IMR-90 (cell line): ENCODE measurements around the gene SPTBN5. TPM values are rescaled to one million over a fixed set of nuclear protein-coding genes. Genes with fewer than 3 reads are reported as not detected.

Source experiments
- ATAC-seq: fragments of 200-7000 bp; cut with Tn5 transposase; 2 replicates; pipeline ENCODE4 v1.9.1; 2020; ENCODE audit warnings: low read depth, mild to moderate bottlenecking, moderate library complexity
- BruUV-seq: library from RNA; stranded (reverse); fragments of 400-500 nt; replicated peaks from 2 replicates; lab custom pipeline; 2021; lab: Mats Ljungman, UMichigan
- CTCF ChIA-PET: fragments of 300-600 bp; formaldehyde crosslinking; extraction: SDS; loops from one replicate; lab custom pipeline; 2021; ENCODE audit warnings: antibody characterized with exemption; lab: Yijun Ruan, JAX
- POLR2A ChIA-PET: fragments of 300-600 bp; sonication (Branson Sonifier 250); formaldehyde crosslinking; loops from one replicate; lab custom pipeline; 2022; ENCODE audit warnings: antibody characterized with exemption; ENCODE audit not compliant: unreplicated experiment; lab: Charles Lee
- DNase-seq: peaks from one replicate; pipeline ENCODE4 v3.0.0; 2013
- H2AFZ ChIP-seq: replicated peaks from 2 replicates; pipeline ENCODE3; 2013; ENCODE audit warnings: low read length, mild to moderate bottlenecking; ENCODE audit not compliant: poor library complexity
- H2AK5ac ChIP-seq: 2 replicates; pipeline ENCODE4 v1.6.1; 2013; ENCODE audit warnings: low read depth, low read length, inconsistent platforms
- H2AK9ac ChIP-seq: replicated peaks from 2 replicates; pipeline ENCODE3; 2013; ENCODE audit warnings: mild to moderate bottlenecking, low read depth, low read length, moderate library complexity; ENCODE audit not compliant: poor library complexity
- H2BK120ac ChIP-seq: 2 replicates; pipeline ENCODE4 v1.6.1; 2013; ENCODE audit warnings: low read depth, low read length, inconsistent platforms
- H2BK15ac ChIP-seq: 3 replicates; pipeline ENCODE4 v1.6.1; 2013; ENCODE audit warnings: low read depth, low read length, inconsistent platforms
- H2BK20ac ChIP-seq: 2 replicates; pipeline ENCODE4 v1.6.1; 2013; ENCODE audit warnings: low read depth, mild to moderate bottlenecking, inconsistent platforms, low read length, moderate library complexity
- H2BK5ac ChIP-seq: 2 replicates; pipeline ENCODE4 v1.6.1; 2013; ENCODE audit warnings: mild to moderate bottlenecking, low read depth, low read length, inconsistent platforms; ENCODE audit not compliant: poor library complexity, severe bottlenecking
- H3K14ac ChIP-seq: replicated peaks from 2 replicates; pipeline ENCODE4 v1.6.1; 2013; ENCODE audit warnings: low read depth, low read length, inconsistent platforms
- H3K18ac ChIP-seq: 2 replicates; pipeline ENCODE4 v1.6.1; 2013; ENCODE audit warnings: low read depth, low read length, control low read depth
- H3K23ac ChIP-seq: 2 replicates; pipeline ENCODE4 v1.6.1; 2013; ENCODE audit warnings: low read depth, low read length, inconsistent platforms
- H3K27ac ChIP-seq: 2 replicates; pipeline ENCODE4 v1.5.1; 2013; ENCODE audit warnings: mild to moderate bottlenecking, control low read depth, low read length; ENCODE audit not compliant: insufficient read depth
- H3K27me3 ChIP-seq: 2 replicates; pipeline ENCODE4 v1.6.1; 2013; ENCODE audit warnings: low read length; ENCODE audit not compliant: control insufficient read depth, insufficient read depth
- H3K36me3 ChIP-seq: 2 replicates; pipeline ENCODE4 v1.6.1; 2013; ENCODE audit warnings: low read length, mixed read lengths; ENCODE audit not compliant: control insufficient read depth, insufficient read depth
- H3K4ac ChIP-seq: 2 replicates; pipeline ENCODE4 v1.6.1; 2013; ENCODE audit warnings: low read depth, low read length, inconsistent platforms
- H3K4me1 ChIP-seq: 2 replicates; pipeline ENCODE4 v1.6.1; 2013; ENCODE audit warnings: low read length, mixed read lengths; ENCODE audit not compliant: control insufficient read depth, insufficient read depth
- H3K4me2 ChIP-seq: 2 replicates; pipeline ENCODE4 v1.6.1; 2013; ENCODE audit warnings: low read depth, mild to moderate bottlenecking, control low read depth, low read length, moderate library complexity
- H3K4me3 ChIP-seq: 2 replicates; pipeline ENCODE4 v1.5.1; 2013; ENCODE audit warnings: low read depth, mild to moderate bottlenecking, control low read depth, low read length, moderate library complexity; ENCODE audit not compliant: insufficient read depth
- H3K56ac ChIP-seq: 2 replicates; pipeline ENCODE4 v1.6.1; 2013; ENCODE audit warnings: low read length, inconsistent platforms; ENCODE audit not compliant: insufficient read depth; ENCODE audit errors: extremely low read depth
- H3K79me1 ChIP-seq, 2 experiments: 2 replicates each; pipeline ENCODE4 v1.6.1; 2013; ENCODE audit warnings: low read length in 2 of 2, inconsistent platforms in 1 of 2, low read depth in 1 of 2
- H3K9ac ChIP-seq: 2 replicates; pipeline ENCODE4 v1.6.1; 2013; ENCODE audit warnings: low read depth, low read length, control low read depth
- H3K9me1 ChIP-seq: 2 replicates; pipeline ENCODE4 v1.6.1; 2013; ENCODE audit warnings: low read length, inconsistent platforms; ENCODE audit not compliant: insufficient read depth
- H3K9me3 ChIP-seq: 2 replicates; pipeline ENCODE4 v1.6.1; 2013; ENCODE audit warnings: low read length; ENCODE audit not compliant: control insufficient read depth, insufficient read depth
- H4K20me1 ChIP-seq: 2 replicates; pipeline ENCODE4 v1.6.1; 2013; ENCODE audit warnings: low read length, inconsistent platforms; ENCODE audit not compliant: insufficient read depth
- H4K5ac ChIP-seq: 2 replicates; pipeline ENCODE4 v1.6.1; 2013; ENCODE audit warnings: mild to moderate bottlenecking, low read depth, low read length, control low read depth
- H4K8ac ChIP-seq, 2 experiments: 2 replicates each; pipeline ENCODE4 v1.6.1; 2013; ENCODE audit warnings: low read depth in 2 of 2, low read length in 2 of 2, control low read depth in 1 of 2, inconsistent platforms in 1 of 2
- H4K91ac ChIP-seq: 2 replicates; pipeline ENCODE4 v1.6.1; 2013; ENCODE audit warnings: low read depth, low read length, inconsistent platforms; ENCODE audit not compliant: insufficient read depth
- BHLHE40 ChIP-seq: fragments of 150-350 bp; IDR thresholded peaks from 2 replicates; pipeline ENCODE4 v1.6.1; 2016; ENCODE audit warnings: mild to moderate bottlenecking, low read depth, low read length
- CHD1 ChIP-seq: IDR thresholded peaks from 2 replicates; pipeline ENCODE4 v1.6.1; 2012; ENCODE audit warnings: low read depth, low read length, improper control_type of control experiment
- CTCF ChIP-seq: conservative IDR thresholded peaks from 2 replicates; pipeline ENCODE4 v1.5.1; 2012; ENCODE audit warnings: mild to moderate bottlenecking, low read depth, low read length, improper control_type of control experiment
- ELK1 ChIP-seq: fragments of 150-350 bp; IDR thresholded peaks from 2 replicates; pipeline ENCODE4 v1.6.1; 2016; ENCODE audit warnings: low read depth, mild to moderate bottlenecking, low read length, moderate library complexity, borderline replicate concordance
- NFE2L2 ChIP-seq: fragments of 150-350 bp; IDR thresholded peaks from 2 replicates; pipeline ENCODE4 v1.6.1; 2016; ENCODE audit warnings: low read depth, mild to moderate bottlenecking, low read length
- POLR2A ChIP-seq: IDR thresholded peaks from 2 replicates; pipeline ENCODE4 v1.6.1; 2012; ENCODE audit warnings: mild to moderate bottlenecking, low read depth, low read length
- RCOR1 ChIP-seq: IDR thresholded peaks from 2 replicates; pipeline ENCODE4 v1.6.1; 2012; ENCODE audit warnings: mild to moderate bottlenecking, low read length, improper control_type of control experiment; ENCODE audit not compliant: insufficient replicate concordance
- RFX5 ChIP-seq: IDR thresholded peaks from 2 replicates; pipeline ENCODE4 v1.8.0; 2012; ENCODE audit warnings: low read depth, mild to moderate bottlenecking, low read length, moderate library complexity
- WGBS, 2 experiments: methylation state at CpG; one replicate each; pipeline versions ENCODE4 v1.1.5 to v1.1.7; 2013; ENCODE audit warnings: missing lambda C conversion rate in 2 of 2; ENCODE audit not compliant: insufficient read length in 1 of 2; ENCODE audit errors: extremely low coverage in 2 of 2; 5-methylcytosine and 5-hydroxymethylcytosine counted together
- dilution Hi-C: fragments of 300-500 bp; cut with HindIII; formaldehyde crosslinking; loops from one replicate; pipeline ENCODE4 v1.14.3; 2018; ENCODE audit warnings: low sequenced_read_pairs; ENCODE audit not compliant: unreplicated experiment
- in situ Hi-C: fragments of 300-500 bp; cut with MboI; formaldehyde crosslinking; loops from 3 replicates; pipeline ENCODE4 v1.14.3; 2019; ENCODE audit warnings: low sequenced_read_pairs, inconsistent platforms, mixed read lengths
- intact Hi-C: fragments of 100-400 bp; cut with micrococcal nuclease; formaldehyde crosslinking; loops from 2 replicates; pipeline ENCODE4 v1.10.0; 2022
- polyA plus RNA-seq, 3 experiments: library from polyadenylated mRNA; depleted of rRNA; stranded (reverse); fragments of >200 nt; gene quantifications; 2 replicates each; pipeline ENCODE4 v1.2.3, GENCODE V29; 2012; ENCODE audit warnings: low replicate concordance in 1 of 3
- total RNA-seq: library from RNA; depleted of rRNA; stranded (reverse); fragments of >200 nt; gene quantifications from 2 replicates; pipeline ENCODE4 v1.2.3, GENCODE V29; 2012

Gene SPTBN5
- total and polyA plus RNA-seq, 2 of the 4 experiments (the other 2 are of a cell fraction): under 0.01 to 0.38 TPM

GRCh38 chr15:41881550-41881919, 12.3 kb downstream of the SPTBN5 start:
- Histone ChIP-seq H3K36me3 (no peaks in the 10 kb centered on the region), H4K5ac (no peak overlapping the region), H3K9ac (no peak overlapping the region), H3K9me1 (no peaks in the 10 kb centered on the region), H3K27ac (no peak overlapping the region), H4K91ac (no peak overlapping the region), H3K56ac (no peak overlapping the region), H2BK20ac (no peak overlapping the region), H3K4me3 (no peak overlapping the region), H2AFZ (peak overlapping the region; percentile 70), H3K14ac (no peak overlapping the region), H3K4me1 (0 out of 2 replicates have a peak, but pooled peaks cover 2% of the 10 kb centered on the region), H3K4ac (no peak overlapping the region), H2BK5ac (no peak overlapping the region), H3K18ac (no peak overlapping the region), H3K79me1 (no peaks in the 10 kb centered on the region), H3K4me2 (no peak overlapping the region), H2BK15ac (no peak overlapping the region), H2BK120ac (no peak overlapping the region), H3K23ac (no peak overlapping the region), H2AK9ac (peak overlapping the region; percentile 8), H2AK5ac (no peak overlapping the region), H4K20me1 (peaks cover 9% of the 10 kb centered on the region; the same call in 1 of the 2 replicates), H3K9me3 (no peaks in the 10 kb centered on the region), H3K27me3 (peaks cover 33% of the 10 kb centered on the region), H4K8ac (no peak overlapping the region)
- 40% methylated on average over 2 of the region's 10 CpGs; no CpG with 5 or more reads in 1 of the 2 experiments for WGBS, 2 experiments
- BruUV-seq: no TSS peak
- no peak for TF ChIP-seq BHLHE40
- TF ChIP-seq POLR2A: no peak
- TF ChIP-seq CHD1: no peak
- no peak for TF ChIP-seq RFX5
- TF ChIP-seq RCOR1: no peak
- no peak for TF ChIP-seq CTCF
- TF ChIP-seq NFE2L2: no peak
- TF ChIP-seq ELK1: no peak
- DNase-seq: no peak
- peak; percentile 18; the same call in 1 of the 2 replicates for ATAC-seq
- intact Hi-C loops: no loop called here
- in situ Hi-C loops: no loop called here
- ChIA-PET CTCF (interaction anchor here (1.1 kb wide), 1 partner anchor 23 kb away, joined by 4 read pairs; no protein-coding TSS in a partner anchor), POLR2A (no interaction called here)
- dilution Hi-C loops: no loop called here
